GM18519 (cell line): ENCODE results near the gene ZEB2.

Source experiments
- ATAC-seq: cut with Tn5 transposase; IDR thresholded peaks from one replicate; pipeline ENCODE4 v1.9.1; 2021; ENCODE audit warnings: mild to moderate bottlenecking, moderate library complexity; ENCODE audit not compliant: unreplicated experiment, low FRiP score

The ZEB2 gene

GRCh38 chr2:144431392-144431783, 88.5 kb downstream of the ZEB2 start:
- no peak for ATAC-seq

- ATAC-seq = peak; percentile 99
These were observed 89.1 kb downstream of the ZEB2 start for GRCh38 chr2:144430722-144431391.

GRCh38 chr2:144429396-144430112, 90.4 kb downstream of the ZEB2 start:
- no peak for ATAC-seq

GRCh38 chr2:144426981-144427479, 92.9 kb downstream of the ZEB2 start:
- no peak for ATAC-seq

GRCh38 chr2:144426355-144426754, 93.6 kb downstream of the ZEB2 start:
- ATAC-seq = no peak

- no peak for ATAC-seq
These were observed 95.2 kb downstream of the ZEB2 start for GRCh38 chr2:144424559-144425240.

- no peak for ATAC-seq
These were observed 98.1 kb downstream of the ZEB2 start for GRCh38 chr2:144421606-144422510.

GRCh38 chr2:144419218-144419617, 100.7 kb downstream of the ZEB2 start:
- ATAC-seq = no peak

GRCh38 chr2:144415386-144415785, 104.5 kb downstream of the ZEB2 start:
- ATAC-seq = no peak

GRCh38 chr2:144414324-144414845, 105.5 kb downstream of the ZEB2 start:
- ATAC-seq = no peak

- ATAC-seq = no peak
These were observed 107.2 kb downstream of the ZEB2 start for GRCh38 chr2:144412709-144413108.

- ATAC-seq = no peak
These were observed 108.4 kb downstream of the ZEB2 start for GRCh38 chr2:144411473-144411872.

GRCh38 chr2:144409241-144409640, 110.7 kb downstream of the ZEB2 start:
- ATAC-seq = no peak

- no peak for ATAC-seq
These were observed 112.7 kb downstream of the ZEB2 start for GRCh38 chr2:144407262-144407661.

GRCh38 chr2:144405982-144406788, 113.7 kb downstream of the ZEB2 start:
- no peak for ATAC-seq

- ATAC-seq = no peak
These were observed 114.6 kb downstream of the ZEB2 start for GRCh38 chr2:144405321-144405720.

GRCh38 chr2:144404586-144405314, 115.2 kb downstream of the ZEB2 start:
- no peak for ATAC-seq

- no peak for ATAC-seq
These were observed 116.0 kb downstream of the ZEB2 start for GRCh38 chr2:144403933-144404332.

- ATAC-seq = no peak
These were observed 117.7 kb downstream of the ZEB2 start for GRCh38 chr2:144402251-144402650.
